Neural cell (in vitro differentiated cells): ENCODE measurements around the gene FPGS.

Source experiments
- EP300 ChIP-seq: fragments of 450-650 bp; conservative IDR thresholded peaks from 2 replicates; pipeline ENCODE4 v1.6.1; 2014; ENCODE audit warnings: antibody characterized with exemption, mild to moderate bottlenecking, moderate library complexity; ENCODE audit not compliant: poor library complexity, severe bottlenecking
- EZH2 ChIP-seq: fragments of 200-600, 300-800 bp; shearing (Covaris generic), sonication (generic); IDR thresholded peaks from 2 replicates; pipeline ENCODE4 v1.6.1; 2014; ENCODE audit warnings: antibody characterized with exemption, low read length, borderline replicate concordance, mild to moderate bottlenecking; ENCODE audit not compliant: insufficient read depth, poor library complexity, severe bottlenecking
- MXI1 ChIP-seq: fragments of 450-650 bp; conservative IDR thresholded peaks from 2 replicates; pipeline ENCODE4 v1.6.1; 2014; ENCODE audit warnings: antibody characterized with exemption, mild to moderate bottlenecking; ENCODE audit not compliant: poor library complexity, severe bottlenecking
- POLR2AphosphoS5 ChIP-seq: IDR thresholded peaks from 2 replicates; pipeline ENCODE4 v1.6.1; 2012
- SMC3 ChIP-seq: fragments of 450-650 bp; conservative IDR thresholded peaks from 2 replicates; pipeline ENCODE4 v1.6.1; 2014; ENCODE audit warnings: antibody characterized with exemption, mild to moderate bottlenecking, moderate library complexity; ENCODE audit not compliant: poor library complexity
- TF ChIP-seq, protein P1 (sequence below): fragments of 450-650 bp; IDR thresholded peaks from 2 replicates; pipeline ENCODE4 v1.5.1; 2014; ENCODE audit warnings: antibody characterized with exemption, mild to moderate bottlenecking, moderate library complexity; ENCODE audit not compliant: poor library complexity, severe bottlenecking

DNA sequence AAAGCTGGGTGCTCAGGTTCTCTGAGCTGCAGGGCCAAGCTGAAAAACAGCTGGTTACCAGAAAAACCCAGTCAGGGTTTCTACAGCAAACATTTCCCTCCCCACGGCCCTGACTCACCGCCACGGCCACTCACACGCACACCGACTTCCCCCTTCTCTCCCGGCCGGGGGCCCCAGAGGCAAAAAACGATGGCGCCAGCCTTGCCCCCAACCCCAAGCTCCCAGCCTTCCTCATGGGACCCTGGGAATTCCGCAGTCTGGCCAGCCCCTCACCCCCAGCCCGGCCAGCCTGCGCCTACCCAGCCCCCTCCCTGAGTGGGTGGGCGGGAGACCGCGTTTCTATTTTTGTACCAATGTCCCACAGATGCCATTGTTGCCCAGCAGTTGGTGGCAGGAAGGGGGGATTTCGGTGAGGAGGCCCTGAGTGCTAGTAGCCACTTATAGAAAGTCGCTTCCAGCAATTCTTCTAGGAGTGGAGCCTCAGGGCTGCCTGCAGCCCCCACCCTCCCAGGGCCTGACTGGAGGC is 33.4 kb downstream of the FPGS start:
- TF ChIP-seq, protein P1, sequence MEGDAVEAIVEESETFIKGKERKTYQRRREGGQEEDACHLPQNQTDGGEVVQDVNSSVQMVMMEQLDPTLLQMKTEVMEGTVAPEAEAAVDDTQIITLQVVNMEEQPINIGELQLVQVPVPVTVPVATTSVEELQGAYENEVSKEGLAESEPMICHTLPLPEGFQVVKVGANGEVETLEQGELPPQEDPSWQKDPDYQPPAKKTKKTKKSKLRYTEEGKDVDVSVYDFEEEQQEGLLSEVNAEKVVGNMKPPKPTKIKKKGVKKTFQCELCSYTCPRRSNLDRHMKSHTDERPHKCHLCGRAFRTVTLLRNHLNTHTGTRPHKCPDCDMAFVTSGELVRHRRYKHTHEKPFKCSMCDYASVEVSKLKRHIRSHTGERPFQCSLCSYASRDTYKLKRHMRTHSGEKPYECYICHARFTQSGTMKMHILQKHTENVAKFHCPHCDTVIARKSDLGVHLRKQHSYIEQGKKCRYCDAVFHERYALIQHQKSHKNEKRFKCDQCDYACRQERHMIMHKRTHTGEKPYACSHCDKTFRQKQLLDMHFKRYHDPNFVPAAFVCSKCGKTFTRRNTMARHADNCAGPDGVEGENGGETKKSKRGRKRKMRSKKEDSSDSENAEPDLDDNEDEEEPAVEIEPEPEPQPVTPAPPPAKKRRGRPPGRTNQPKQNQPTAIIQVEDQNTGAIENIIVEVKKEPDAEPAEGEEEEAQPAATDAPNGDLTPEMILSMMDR, result no peak
- TF ChIP-seq SMC3, result no peak
- TF ChIP-seq POLR2AphosphoS5, result no peak
- no peak for TF ChIP-seq EZH2
- TF ChIP-seq EP300, result no peak
- TF ChIP-seq MXI1, result no peak
